C4-2B (cell line): ENCODE data around the gene SLC35F3.

Source experiments
- ZFX ChIP-seq: fragments of 450-650 bp; IDR thresholded peaks from 2 replicates; pipeline ENCODE4 v1.6.1; 2017
- TF ChIP-seq, protein P1 (sequence below): fragments of 450-650 bp; conservative IDR thresholded peaks from 2 replicates; pipeline ENCODE4 v1.5.1; 2017; ENCODE audit warnings: mild to moderate bottlenecking

DNA sequence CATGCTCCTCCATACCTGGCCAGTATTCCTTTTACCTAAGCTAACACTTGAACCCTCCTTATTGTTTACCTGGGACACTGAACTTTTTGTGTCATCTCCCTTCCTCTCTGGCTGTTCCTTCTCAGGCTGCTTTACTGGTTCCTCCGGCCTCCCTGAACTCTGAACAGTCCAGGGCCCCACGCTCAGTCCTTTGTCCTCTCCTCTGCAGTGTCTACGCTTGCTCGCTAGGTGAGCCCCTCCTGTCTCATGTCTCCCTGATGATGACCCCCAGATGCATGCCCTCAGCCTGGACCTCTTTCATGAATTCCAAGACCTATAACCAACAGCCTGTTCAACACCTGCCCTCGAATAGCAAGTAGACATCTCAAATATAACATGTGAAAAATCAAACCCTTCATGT lies 360.4 kb downstream of the SLC35F3 start:
- TF ChIP-seq, protein P1, sequence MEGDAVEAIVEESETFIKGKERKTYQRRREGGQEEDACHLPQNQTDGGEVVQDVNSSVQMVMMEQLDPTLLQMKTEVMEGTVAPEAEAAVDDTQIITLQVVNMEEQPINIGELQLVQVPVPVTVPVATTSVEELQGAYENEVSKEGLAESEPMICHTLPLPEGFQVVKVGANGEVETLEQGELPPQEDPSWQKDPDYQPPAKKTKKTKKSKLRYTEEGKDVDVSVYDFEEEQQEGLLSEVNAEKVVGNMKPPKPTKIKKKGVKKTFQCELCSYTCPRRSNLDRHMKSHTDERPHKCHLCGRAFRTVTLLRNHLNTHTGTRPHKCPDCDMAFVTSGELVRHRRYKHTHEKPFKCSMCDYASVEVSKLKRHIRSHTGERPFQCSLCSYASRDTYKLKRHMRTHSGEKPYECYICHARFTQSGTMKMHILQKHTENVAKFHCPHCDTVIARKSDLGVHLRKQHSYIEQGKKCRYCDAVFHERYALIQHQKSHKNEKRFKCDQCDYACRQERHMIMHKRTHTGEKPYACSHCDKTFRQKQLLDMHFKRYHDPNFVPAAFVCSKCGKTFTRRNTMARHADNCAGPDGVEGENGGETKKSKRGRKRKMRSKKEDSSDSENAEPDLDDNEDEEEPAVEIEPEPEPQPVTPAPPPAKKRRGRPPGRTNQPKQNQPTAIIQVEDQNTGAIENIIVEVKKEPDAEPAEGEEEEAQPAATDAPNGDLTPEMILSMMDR: no peak
- no peak for TF ChIP-seq ZFX
